ACC112 (cell line): ENCODE results near the gene TOR4A.

Experiments used
- H2AFZ ChIP-seq: fragments of 200-600 bp; sonication (generic); one replicate; pipeline ENCODE4 v1.6.0; 2017; ENCODE audit warnings: antibody characterized with exemption, low read length; ENCODE audit not compliant: unreplicated experiment
- H3K27ac ChIP-seq: fragments of 200-600 bp; sonication (generic); 2 replicates; pipeline ENCODE4 v1.5.1; 2014; ENCODE audit warnings: low read depth, mild to moderate bottlenecking, antibody characterized with exemption, low read length, moderate library complexity
- H3K27me3 ChIP-seq: fragments of 200-600 bp; sonication (generic); 2 replicates; pipeline ENCODE4 v1.6.1; 2014; ENCODE audit warnings: mild to moderate bottlenecking, antibody characterized with exemption, low read length, moderate library complexity, mixed read lengths; ENCODE audit not compliant: insufficient read depth
- H3K36me3 ChIP-seq: fragments of 200-600 bp; sonication (generic); 2 replicates; pipeline ENCODE4 v1.6.1; 2016; ENCODE audit warnings: mild to moderate bottlenecking, antibody characterized with exemption, low read length, moderate library complexity, mixed read lengths; ENCODE audit not compliant: insufficient read depth
- H3K4me1 ChIP-seq: fragments of 200-600 bp; sonication (generic); one replicate; pipeline ENCODE4 v1.6.1; 2016; ENCODE audit warnings: low read length, mixed read lengths; ENCODE audit not compliant: insufficient read depth, unreplicated experiment, control insufficient read depth
- H3K4me3 ChIP-seq: fragments of 200-600 bp; sonication (generic); 2 replicates; pipeline ENCODE4 v1.5.1; 2014; ENCODE audit warnings: mild to moderate bottlenecking, low read depth, low read length
- H3K79me2 ChIP-seq: fragments of 200-600 bp; sonication (generic); one replicate; pipeline ENCODE4 v1.6.0; 2016; ENCODE audit warnings: low read length; ENCODE audit not compliant: control insufficient read depth, unreplicated experiment, insufficient read depth

The TOR4A gene

GRCh38 chr9:137305060-137305797 is 27.7 kb downstream of the TOR4A start:
- peaks cover 9% of the 10 kb centered on the region for H3K27me3 ChIP-seq
- no peak overlapping the region for H2AFZ ChIP-seq
- no peaks in the 10 kb centered on the region for H3K79me2 ChIP-seq
- no peak overlapping the region for H3K27ac ChIP-seq
- H3K4me3 ChIP-seq: no peak overlapping the region
- H3K4me1 ChIP-seq: peaks cover 5% of the 10 kb centered on the region
- H3K36me3 ChIP-seq: no peaks in the 10 kb centered on the region

GRCh38 chr9:137305798-137306065 is 28.2 kb downstream of the TOR4A start:
- H3K27ac ChIP-seq: no peak overlapping the region
- no peak overlapping the region for H3K4me3 ChIP-seq
- no peaks in the 10 kb centered on the region for H3K79me2 ChIP-seq
- no peaks in the 10 kb centered on the region for H3K36me3 ChIP-seq
- H2AFZ ChIP-seq: no peak overlapping the region
- peaks cover 4% of the 10 kb centered on the region; the same call in 1 of the 2 replicates for H3K27me3 ChIP-seq
- peaks cover 5% of the 10 kb centered on the region for H3K4me1 ChIP-seq

- H2AFZ ChIP-seq: no peak overlapping the region
- no peaks in the 10 kb centered on the region; the same call in 1 of the 2 replicates for H3K27me3 ChIP-seq
- no peak overlapping the region for H3K4me3 ChIP-seq
- H3K4me1 ChIP-seq: peaks cover 5% of the 10 kb centered on the region
- H3K79me2 ChIP-seq: no peaks in the 10 kb centered on the region
- H3K36me3 ChIP-seq: no peaks in the 10 kb centered on the region
- H3K27ac ChIP-seq: no peak overlapping the region
Measured at GRCh38 chr9:137306066-137306849, 28.7 kb downstream of the TOR4A start.

- H3K36me3 ChIP-seq: no peaks in the 10 kb centered on the region
- no peaks in the 10 kb centered on the region for H3K79me2 ChIP-seq
- H3K27ac ChIP-seq: no peak overlapping the region
- H3K4me3 ChIP-seq: no peak overlapping the region
- H3K27me3 ChIP-seq: no peaks in the 10 kb centered on the region
- peaks cover 5% of the 10 kb centered on the region for H3K4me1 ChIP-seq
- H2AFZ ChIP-seq: no peak overlapping the region
Measured at GRCh38 chr9:137306850-137307254, 29.3 kb downstream of the TOR4A start.

- Histone ChIP-seq H3K27ac (no peak overlapping the region), H3K36me3 (no peaks in the 10 kb centered on the region), H3K79me2 (no peaks in the 10 kb centered on the region), H3K27me3 (no peaks in the 10 kb centered on the region), H2AFZ (no peak overlapping the region), H3K4me1 (peaks cover 5% of the 10 kb centered on the region), H3K4me3 (no peak overlapping the region)
Measured at GRCh38 chr9:137307255-137308056, 29.9 kb downstream of the TOR4A start.

- Histone ChIP-seq H3K4me3 (no peak overlapping the region), H3K27me3 (no peaks in the 10 kb centered on the region), H3K79me2 (no peaks in the 10 kb centered on the region), H3K36me3 (no peaks in the 10 kb centered on the region), H3K27ac (no peak overlapping the region), H3K4me1 (no peaks in the 10 kb centered on the region), H2AFZ (no peak overlapping the region)
Measured at GRCh38 chr9:137308057-137308619, 30.6 kb downstream of the TOR4A start.

GRCh38 chr9:137309368-137310188 is 32.1 kb downstream of the TOR4A start:
- H3K36me3 ChIP-seq: no peaks in the 10 kb centered on the region
- H3K4me1 ChIP-seq: no peaks in the 10 kb centered on the region
- no peak overlapping the region for H3K27ac ChIP-seq
- H2AFZ ChIP-seq: no peak overlapping the region
- H3K27me3 ChIP-seq: no peaks in the 10 kb centered on the region
- no peaks in the 10 kb centered on the region for H3K79me2 ChIP-seq
- H3K4me3 ChIP-seq: no peak overlapping the region

GRCh38 chr9:137310189-137311052 is 32.9 kb downstream of the TOR4A start:
- H3K4me3 ChIP-seq: no peak overlapping the region
- H3K36me3 ChIP-seq: no peaks in the 10 kb centered on the region
- H2AFZ ChIP-seq: no peak overlapping the region
- H3K4me1 ChIP-seq: no peaks in the 10 kb centered on the region
- H3K27me3 ChIP-seq: no peaks in the 10 kb centered on the region
- no peak overlapping the region for H3K27ac ChIP-seq
- H3K79me2 ChIP-seq: no peaks in the 10 kb centered on the region

- H3K27me3 ChIP-seq: no peaks in the 10 kb centered on the region
- no peaks in the 10 kb centered on the region for H3K4me1 ChIP-seq
- H3K27ac ChIP-seq: no peak overlapping the region
- no peaks in the 10 kb centered on the region for H3K36me3 ChIP-seq
- no peak overlapping the region for H2AFZ ChIP-seq
- no peak overlapping the region for H3K4me3 ChIP-seq
- H3K79me2 ChIP-seq: no peaks in the 10 kb centered on the region
Measured at GRCh38 chr9:137311171-137311985, 33.9 kb downstream of the TOR4A start.
